Purkinje cell (primary cell): Measurements from ENCODE around the gene PAK6. TPM values are rescaled to one million over a fixed set of nuclear protein-coding genes. Genes with fewer than 3 reads are reported as not detected.

Source experiments
- polyA plus RNA-seq: library from polyadenylated mRNA; unstranded; fragments of >200 nt; fragmentation: Nextera tagmentation; gene quantifications from 2 replicates; pipeline ENCODE4 v1.2.1, GENCODE V29; 2014

Gene PAK6
- polyA plus RNA-seq = 1.1 TPM in 1 of 2 replicates, not detected in the other

DNA sequence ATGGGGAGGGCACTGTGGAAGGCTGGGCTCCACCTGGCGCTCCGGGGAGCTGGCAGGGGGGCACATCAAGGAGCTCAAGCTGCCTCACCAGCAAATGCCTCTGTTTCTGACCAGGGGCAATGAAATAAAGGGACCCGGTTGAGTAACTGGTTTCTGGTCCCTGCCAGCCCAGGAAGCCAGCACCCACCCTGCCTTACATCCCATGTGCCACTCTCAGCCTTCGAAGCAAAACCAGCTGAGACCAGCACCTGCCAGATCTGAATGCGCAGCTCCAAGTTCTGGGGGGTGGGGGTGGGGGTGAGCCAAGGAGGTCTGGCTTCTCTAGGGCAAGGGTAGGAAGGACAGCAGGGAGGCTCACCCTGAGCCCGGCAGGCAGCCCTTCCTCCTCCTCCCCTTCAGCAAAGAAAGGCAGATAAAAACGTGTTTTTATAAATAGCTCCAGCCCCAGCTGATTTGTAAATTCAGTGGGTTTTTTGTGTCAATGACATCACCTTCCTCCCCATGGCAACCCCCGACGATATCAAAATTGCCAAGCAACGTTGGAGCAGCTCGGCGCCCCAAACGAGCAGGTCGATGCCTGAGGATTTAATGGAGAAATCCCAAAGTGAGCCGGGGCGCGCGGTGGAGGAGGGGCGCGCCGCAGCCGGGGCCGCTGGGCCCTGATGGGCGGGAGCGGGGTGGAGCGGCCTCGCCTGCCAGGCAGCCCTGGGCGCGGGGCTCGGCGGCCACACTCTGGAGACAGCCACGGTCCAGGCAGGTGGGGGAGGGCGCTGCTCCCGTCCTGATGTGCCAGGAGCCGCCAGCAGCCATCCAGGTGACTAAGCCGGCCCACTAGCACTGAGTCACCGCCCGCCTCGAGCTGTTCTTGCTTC is at the start of gene PAK6:
Gene PAK6, plus strand, starts transcription at position 532 of the 872 bp plus-strand sequence. CDS start 25,723 bp downstream, outside the sequence.

DNA sequence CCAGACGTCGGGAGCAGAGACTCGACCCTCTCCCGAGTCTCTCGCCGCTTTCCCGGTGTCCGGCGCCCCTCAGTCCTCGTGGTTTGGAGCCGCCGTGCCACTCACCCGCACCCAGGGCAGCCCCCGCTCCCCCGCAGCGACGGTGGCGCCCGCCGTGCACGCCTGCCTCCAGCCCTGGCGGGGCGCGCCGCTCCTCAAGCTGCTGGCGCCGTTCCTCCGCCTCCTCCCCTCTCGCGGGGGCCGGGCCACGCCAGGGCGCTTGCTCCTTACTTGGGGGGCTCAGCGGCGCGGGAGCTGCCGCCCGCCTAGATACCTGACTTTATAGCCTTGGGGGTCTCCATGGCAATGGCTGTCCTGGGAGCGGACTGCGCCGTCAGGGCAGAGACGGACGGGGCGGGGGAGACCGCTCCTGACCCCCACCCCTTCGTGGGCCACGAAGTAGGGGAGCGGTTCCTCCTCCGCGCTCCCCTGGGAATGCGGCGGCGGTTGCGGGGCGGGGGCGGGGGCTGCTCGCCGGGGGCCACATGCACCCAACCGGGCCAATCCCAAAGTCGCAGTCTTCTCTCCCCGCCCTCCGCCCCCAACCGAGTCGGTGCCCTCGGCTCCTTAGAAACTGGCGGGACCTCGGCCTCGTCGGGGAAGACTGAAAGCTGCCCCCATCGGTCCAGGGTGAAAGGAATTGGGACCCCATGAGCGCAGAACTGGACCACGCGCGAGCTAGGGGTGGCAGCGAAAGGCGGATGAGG is 44.2 kb downstream of the PAK6 start, which contains the start of gene ANKRD63:
Gene ANKRD63, minus strand, starts transcription at position 196 of the 746 bp plus-strand sequence. CDS start 478 bp downstream, outside the sequence.

DNA sequence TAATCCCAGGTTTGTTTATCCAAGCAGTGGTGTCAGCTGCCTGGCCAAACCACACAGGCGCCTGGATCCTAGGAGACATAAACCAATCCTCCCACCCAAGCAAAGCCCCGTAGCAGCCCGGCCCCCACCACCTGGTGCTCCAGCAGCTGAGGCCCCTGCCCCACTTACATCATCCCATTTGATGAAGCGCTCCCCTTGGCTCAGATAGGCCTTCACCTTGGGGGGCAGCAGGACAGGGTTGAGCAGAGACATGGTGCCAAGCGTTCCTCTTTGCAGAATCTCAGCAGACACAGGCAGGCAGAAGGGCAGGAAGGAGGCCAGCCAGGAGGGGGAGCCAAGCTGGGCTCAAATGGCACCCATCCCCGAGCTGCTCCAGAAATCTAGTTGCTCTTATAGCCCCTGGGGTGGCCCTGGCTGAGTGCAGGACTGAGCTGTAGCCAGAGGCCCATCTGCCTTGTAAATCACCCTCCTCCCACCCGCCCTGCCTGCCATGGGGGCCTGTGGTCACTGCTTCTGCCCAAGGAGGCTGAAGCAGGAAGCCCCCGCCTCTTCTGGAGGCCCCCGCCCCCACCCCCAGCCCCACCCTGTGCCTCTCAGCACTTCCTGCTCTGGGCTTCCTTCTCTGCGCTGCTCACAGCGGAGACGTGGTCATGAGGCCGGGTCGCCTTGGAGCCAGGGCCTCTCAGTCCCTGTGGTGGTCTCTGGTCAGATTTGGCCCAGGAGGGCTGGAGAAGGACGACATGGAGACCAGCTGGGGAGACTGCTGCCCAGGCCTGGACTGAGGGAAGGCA is 68.8 kb downstream of the PAK6 start, which contains the start of gene PLCB2:
Gene PLCB2, minus strand, starts transcription at position 515 of the 791 bp plus-strand sequence. Its CDS starts 263 bp downstream, at position 252.

DNA sequence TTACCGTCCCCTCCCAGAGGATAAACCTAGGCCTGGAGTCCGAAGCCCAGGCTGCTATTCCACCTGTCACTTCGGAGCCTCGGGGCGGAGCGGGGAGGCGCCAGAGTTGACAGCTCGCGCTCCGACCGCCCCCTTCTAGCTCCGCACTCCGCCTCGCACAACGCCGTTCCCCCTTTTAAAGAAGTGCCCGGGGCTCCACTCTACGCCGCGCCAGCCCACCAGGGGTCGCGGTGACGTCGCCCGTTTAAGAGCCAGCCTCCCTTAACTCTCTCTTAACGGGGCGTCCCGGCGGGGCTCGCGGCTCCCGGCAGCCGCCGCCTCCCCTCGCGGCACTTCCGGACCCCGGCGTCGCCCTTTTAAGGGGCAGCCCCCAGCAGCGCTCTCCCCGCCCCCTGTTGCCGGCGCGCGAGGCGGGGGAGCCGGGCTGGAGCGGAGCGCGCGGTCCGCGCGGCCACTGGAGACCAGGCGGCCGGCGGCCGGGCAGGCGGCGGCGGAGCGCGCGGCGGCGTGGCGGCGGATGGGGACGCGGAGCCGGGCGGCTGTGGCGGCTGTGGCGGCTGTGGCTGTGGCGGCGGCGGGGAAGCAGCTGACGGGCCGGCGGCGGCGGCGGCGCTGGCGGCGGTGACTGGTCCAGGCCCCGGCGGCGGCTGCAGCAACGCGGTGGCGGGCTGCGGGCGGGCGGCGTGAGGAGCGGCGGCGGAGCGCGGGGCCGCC is 84.5 kb downstream of the PAK6 start, which contains the start of gene INAFM2:
Gene INAFM2, plus strand, starts transcription at position 454 of the 714 bp plus-strand sequence. CDS start 364 bp downstream, outside the sequence.

Other genes starting within 250 kb of the PAK6 start
- 1,941 and 1,953 TPM in 2 replicates for gene SRP14, start 199.9 kb upstream of the PAK6 start, polyA plus RNA-seq
- gene BMF, start 130.2 kb upstream of the PAK6 start, polyA plus RNA-seq = not detected in 2 replicates
- gene BUB1B, start 78.0 kb upstream of the PAK6 start, polyA plus RNA-seq = 1.5 TPM in 1 of 2 replicates, not detected in the other
- gene ANKRD63, start 44.0 kb downstream of the PAK6 start, polyA plus RNA-seq = not detected in 2 replicates
- gene PLCB2, start 68.9 kb downstream of the PAK6 start, polyA plus RNA-seq = 3.5 TPM in 1 of 2 replicates, not detected in the other
- 0.76 and 8.2 TPM in 2 replicates for gene INAFM2, start 84.6 kb downstream of the PAK6 start, polyA plus RNA-seq
- 0.11 and 0.14 TPM in 2 replicates for gene CCDC9B, start 101.9 kb downstream of the PAK6 start, polyA plus RNA-seq
- not detected in 2 replicates for gene PHGR1, start 112.0 kb downstream of the PAK6 start, polyA plus RNA-seq
- 12.3 and 15.7 TPM in 2 replicates for gene DISP2, start 119.2 kb downstream of the PAK6 start, polyA plus RNA-seq
- gene KNSTRN, start 143.7 kb downstream of the PAK6 start, polyA plus RNA-seq = 9.6 and 11.4 TPM in 2 replicates
- 2.9 and 9.9 TPM in 2 replicates for gene IVD, start 166.7 kb downstream of the PAK6 start, polyA plus RNA-seq
- gene BAHD1, start 201.9 kb downstream of the PAK6 start, polyA plus RNA-seq = 0.38 and 0.83 TPM in 2 replicates
- not detected in 2 replicates for gene CHST14, start 231.9 kb downstream of the PAK6 start, polyA plus RNA-seq